Measurements from ENCODE around the gene NHERF1.

NHERF1 gene

GRCh38 chr17:74713171-74713755 is 35.2 kb upstream of the NHERF1 start:
- TF ChIP-seq ISL1 (CRISPR knock-in tag; IDR thresholded peaks at IDR 0.05), result no peak
- no peak for TF ChIP-seq TOX (CRISPR knock-in tag; IDR thresholded peaks at IDR 0.05; ENCODE audit: borderline replicate concordance)
- no peak for TF ChIP-seq CSRNP3 (CRISPR knock-in tag; IDR thresholded peaks at IDR 0.05)
- TF ChIP-seq GLIS3 (CRISPR knock-in tag; IDR thresholded peaks at IDR 0.05), result no peak
- no peak for TF ChIP-seq ZNF565 (CRISPR knock-in tag; conservative IDR thresholded peaks at IDR 0.05; ENCODE audit: low read depth)
- TF ChIP-seq, protein P1, sequence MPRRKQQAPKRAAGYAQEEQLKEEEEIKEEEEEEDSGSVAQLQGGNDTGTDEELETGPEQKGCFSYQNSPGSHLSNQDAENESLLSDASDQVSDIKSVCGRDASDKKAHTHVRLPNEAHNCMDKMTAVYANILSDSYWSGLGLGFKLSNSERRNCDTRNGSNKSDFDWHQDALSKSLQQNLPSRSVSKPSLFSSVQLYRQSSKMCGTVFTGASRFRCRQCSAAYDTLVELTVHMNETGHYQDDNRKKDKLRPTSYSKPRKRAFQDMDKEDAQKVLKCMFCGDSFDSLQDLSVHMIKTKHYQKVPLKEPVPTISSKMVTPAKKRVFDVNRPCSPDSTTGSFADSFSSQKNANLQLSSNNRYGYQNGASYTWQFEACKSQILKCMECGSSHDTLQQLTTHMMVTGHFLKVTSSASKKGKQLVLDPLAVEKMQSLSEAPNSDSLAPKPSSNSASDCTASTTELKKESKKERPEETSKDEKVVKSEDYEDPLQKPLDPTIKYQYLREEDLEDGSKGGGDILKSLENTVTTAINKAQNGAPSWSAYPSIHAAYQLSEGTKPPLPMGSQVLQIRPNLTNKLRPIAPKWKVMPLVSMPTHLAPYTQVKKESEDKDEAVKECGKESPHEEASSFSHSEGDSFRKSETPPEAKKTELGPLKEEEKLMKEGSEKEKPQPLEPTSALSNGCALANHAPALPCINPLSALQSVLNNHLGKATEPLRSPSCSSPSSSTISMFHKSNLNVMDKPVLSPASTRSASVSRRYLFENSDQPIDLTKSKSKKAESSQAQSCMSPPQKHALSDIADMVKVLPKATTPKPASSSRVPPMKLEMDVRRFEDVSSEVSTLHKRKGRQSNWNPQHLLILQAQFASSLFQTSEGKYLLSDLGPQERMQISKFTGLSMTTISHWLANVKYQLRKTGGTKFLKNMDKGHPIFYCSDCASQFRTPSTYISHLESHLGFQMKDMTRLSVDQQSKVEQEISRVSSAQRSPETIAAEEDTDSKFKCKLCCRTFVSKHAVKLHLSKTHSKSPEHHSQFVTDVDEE (CRISPR knock-in tag; IDR thresholded peaks at IDR 0.05), result no peak
- TF ChIP-seq POU6F1 (CRISPR knock-in tag; IDR thresholded peaks at IDR 0.05; ENCODE audit: borderline replicate concordance, low read depth), result no peak
- TF ChIP-seq, protein P2, sequence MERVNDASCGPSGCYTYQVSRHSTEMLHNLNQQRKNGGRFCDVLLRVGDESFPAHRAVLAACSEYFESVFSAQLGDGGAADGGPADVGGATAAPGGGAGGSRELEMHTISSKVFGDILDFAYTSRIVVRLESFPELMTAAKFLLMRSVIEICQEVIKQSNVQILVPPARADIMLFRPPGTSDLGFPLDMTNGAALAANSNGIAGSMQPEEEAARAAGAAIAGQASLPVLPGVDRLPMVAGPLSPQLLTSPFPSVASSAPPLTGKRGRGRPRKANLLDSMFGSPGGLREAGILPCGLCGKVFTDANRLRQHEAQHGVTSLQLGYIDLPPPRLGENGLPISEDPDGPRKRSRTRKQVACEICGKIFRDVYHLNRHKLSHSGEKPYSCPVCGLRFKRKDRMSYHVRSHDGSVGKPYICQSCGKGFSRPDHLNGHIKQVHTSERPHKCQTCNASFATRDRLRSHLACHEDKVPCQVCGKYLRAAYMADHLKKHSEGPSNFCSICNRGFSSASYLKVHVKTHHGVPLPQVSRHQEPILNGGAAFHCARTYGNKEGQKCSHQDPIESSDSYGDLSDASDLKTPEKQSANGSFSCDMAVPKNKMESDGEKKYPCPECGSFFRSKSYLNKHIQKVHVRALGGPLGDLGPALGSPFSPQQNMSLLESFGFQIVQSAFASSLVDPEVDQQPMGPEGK (CRISPR knock-in tag; IDR thresholded peaks at IDR 0.05; ENCODE audit: borderline replicate concordance), result no peak
- TF ChIP-seq ZFP30 (CRISPR knock-in tag; IDR thresholded peaks at IDR 0.05), result no peak
- TF ChIP-seq ARNTL (CRISPR knock-in tag; IDR thresholded peaks at IDR 0.05; ENCODE audit: borderline replicate concordance, low read depth), result no peak
- no peak for TF ChIP-seq CSDC2 (CRISPR knock-in tag; IDR thresholded peaks at IDR 0.05)
- no peak for TF ChIP-seq CREB5 (CRISPR knock-in tag; IDR thresholded peaks at IDR 0.05; ENCODE audit: low read depth)
- TF ChIP-seq SNAI2 (CRISPR knock-in tag; IDR thresholded peaks at IDR 0.05), result no peak
- no peak for TF ChIP-seq RARB (CRISPR knock-in tag; IDR thresholded peaks at IDR 0.05)
- TF ChIP-seq PPARA (CRISPR knock-in tag; IDR thresholded peaks at IDR 0.05; ENCODE audit: borderline replicate concordance), result no peak
- TF ChIP-seq ZFP3 (CRISPR knock-in tag; IDR thresholded peaks at IDR 0.05), result no peak
- no peak for TF ChIP-seq ESRRG (CRISPR knock-in tag; IDR thresholded peaks at IDR 0.05)
- no peak for ATAC-seq

DNA sequence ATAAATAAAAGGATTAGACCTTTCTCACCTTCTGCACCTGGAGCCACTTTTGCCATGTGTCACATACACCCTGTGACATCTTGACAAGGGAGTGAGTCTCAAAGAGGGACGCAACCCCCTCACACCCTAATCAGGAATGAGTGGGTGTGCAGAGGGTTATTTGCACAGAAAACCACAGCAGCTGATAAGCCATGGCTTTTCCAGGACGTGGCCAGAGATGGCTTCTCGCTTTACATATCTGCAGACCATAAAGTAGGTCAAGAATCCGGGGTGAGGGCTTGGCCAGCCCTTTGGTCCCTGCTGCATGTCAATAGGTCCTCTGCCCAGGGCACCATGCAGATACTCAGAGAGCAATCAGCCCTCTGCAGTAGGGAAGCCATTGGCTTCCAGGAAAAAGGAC is 33.3 kb upstream of the NHERF1 start:
- TF ChIP-seq ESRRG (CRISPR knock-in tag; IDR thresholded peaks at IDR 0.05) (no peak), TCF4 (CRISPR knock-in tag; IDR thresholded peaks at IDR 0.05; ENCODE audit: borderline replicate concordance) (no peak)
- no peak for ATAC-seq

GRCh38 chr17:74720506-74720905 is 27.9 kb upstream of the NHERF1 start:
- ATAC-seq, result no peak
- TF ChIP-seq BACH2 (CRISPR knock-in tag; IDR thresholded peaks at IDR 0.05; ENCODE audit: borderline replicate concordance) (no peak), ESRRG (CRISPR knock-in tag; IDR thresholded peaks at IDR 0.05) (no peak), ZFP30 (CRISPR knock-in tag; IDR thresholded peaks at IDR 0.05) (no peak), TCF4 (CRISPR knock-in tag; IDR thresholded peaks at IDR 0.05; ENCODE audit: borderline replicate concordance) (no peak), ZFP3 (CRISPR knock-in tag; IDR thresholded peaks at IDR 0.05) (no peak), PPARA (CRISPR knock-in tag; IDR thresholded peaks at IDR 0.05; ENCODE audit: borderline replicate concordance) (no peak), CSRNP3 (CRISPR knock-in tag; IDR thresholded peaks at IDR 0.05) (no peak), ARNTL (CRISPR knock-in tag; IDR thresholded peaks at IDR 0.05; ENCODE audit: borderline replicate concordance, low read depth) (no peak), RARB (CRISPR knock-in tag; IDR thresholded peaks at IDR 0.05) (no peak), CREB5 (CRISPR knock-in tag; IDR thresholded peaks at IDR 0.05; ENCODE audit: low read depth) (no peak), ZNF565 (CRISPR knock-in tag; conservative IDR thresholded peaks at IDR 0.05; ENCODE audit: low read depth) (no peak), TOX (CRISPR knock-in tag; IDR thresholded peaks at IDR 0.05; ENCODE audit: borderline replicate concordance) (no peak)
- TF ChIP-seq, protein P2 (CRISPR knock-in tag; IDR thresholded peaks at IDR 0.05; ENCODE audit: borderline replicate concordance), result no peak

Data from SK-N-SH treated with all-trans-retinoic acid at 6 μM for 48 hours (cell line).